MM.1S (cell line): ENCODE results near the gene ACVR1.

Experiments used
- CTCF ChIP-seq: fragments of 300-600 bp; sonication (generic); IDR thresholded peaks from 2 replicates; pipeline ENCODE4 v1.5.1; 2016; ENCODE audit warnings: antibody characterized with exemption, low read length, mixed read lengths
- EZH2 ChIP-seq: fragments of 300-600 bp; sonication (generic); optimal IDR thresholded peaks from 2 replicates; pipeline ENCODE3; 2017; ENCODE audit warnings: low read depth, mild to moderate bottlenecking, antibody characterized with exemption, low read length, mixed read lengths
- EZH2phosphoT487 ChIP-seq: fragments of 300-600 bp; sonication (generic); IDR thresholded peaks from 2 replicates; pipeline ENCODE4 v1.6.1; 2018; ENCODE audit warnings: antibody characterized with exemption, low read length

GRCh38 chr2:157691131-157691530 is 185.0 kb downstream of the ACVR1 start:
- TF ChIP-seq EZH2 (no peak), CTCF (no peak), EZH2phosphoT487 (no peak)
